GM12874 (cell line): ENCODE measurements around the gene USP28.

Experiments used
- TF ChIP-seq, protein P1 (sequence below): IDR thresholded peaks from 2 replicates; pipeline ENCODE4 v1.5.1; 2011; ENCODE audit warnings: low read depth, mild to moderate bottlenecking, control low read depth, low read length, moderate library complexity; ENCODE audit not compliant: insufficient read depth

Gene USP28, protein sequence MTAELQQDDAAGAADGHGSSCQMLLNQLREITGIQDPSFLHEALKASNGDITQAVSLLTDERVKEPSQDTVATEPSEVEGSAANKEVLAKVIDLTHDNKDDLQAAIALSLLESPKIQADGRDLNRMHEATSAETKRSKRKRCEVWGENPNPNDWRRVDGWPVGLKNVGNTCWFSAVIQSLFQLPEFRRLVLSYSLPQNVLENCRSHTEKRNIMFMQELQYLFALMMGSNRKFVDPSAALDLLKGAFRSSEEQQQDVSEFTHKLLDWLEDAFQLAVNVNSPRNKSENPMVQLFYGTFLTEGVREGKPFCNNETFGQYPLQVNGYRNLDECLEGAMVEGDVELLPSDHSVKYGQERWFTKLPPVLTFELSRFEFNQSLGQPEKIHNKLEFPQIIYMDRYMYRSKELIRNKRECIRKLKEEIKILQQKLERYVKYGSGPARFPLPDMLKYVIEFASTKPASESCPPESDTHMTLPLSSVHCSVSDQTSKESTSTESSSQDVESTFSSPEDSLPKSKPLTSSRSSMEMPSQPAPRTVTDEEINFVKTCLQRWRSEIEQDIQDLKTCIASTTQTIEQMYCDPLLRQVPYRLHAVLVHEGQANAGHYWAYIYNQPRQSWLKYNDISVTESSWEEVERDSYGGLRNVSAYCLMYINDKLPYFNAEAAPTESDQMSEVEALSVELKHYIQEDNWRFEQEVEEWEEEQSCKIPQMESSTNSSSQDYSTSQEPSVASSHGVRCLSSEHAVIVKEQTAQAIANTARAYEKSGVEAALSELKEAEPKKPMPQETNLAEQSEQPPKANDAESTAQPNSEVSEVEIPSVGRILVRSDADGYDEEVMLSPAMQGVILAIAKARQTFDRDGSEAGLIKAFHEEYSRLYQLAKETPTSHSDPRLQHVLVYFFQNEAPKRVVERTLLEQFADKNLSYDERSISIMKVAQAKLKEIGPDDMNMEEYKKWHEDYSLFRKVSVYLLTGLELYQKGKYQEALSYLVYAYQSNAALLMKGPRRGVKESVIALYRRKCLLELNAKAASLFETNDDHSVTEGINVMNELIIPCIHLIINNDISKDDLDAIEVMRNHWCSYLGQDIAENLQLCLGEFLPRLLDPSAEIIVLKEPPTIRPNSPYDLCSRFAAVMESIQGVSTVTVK

DNA sequence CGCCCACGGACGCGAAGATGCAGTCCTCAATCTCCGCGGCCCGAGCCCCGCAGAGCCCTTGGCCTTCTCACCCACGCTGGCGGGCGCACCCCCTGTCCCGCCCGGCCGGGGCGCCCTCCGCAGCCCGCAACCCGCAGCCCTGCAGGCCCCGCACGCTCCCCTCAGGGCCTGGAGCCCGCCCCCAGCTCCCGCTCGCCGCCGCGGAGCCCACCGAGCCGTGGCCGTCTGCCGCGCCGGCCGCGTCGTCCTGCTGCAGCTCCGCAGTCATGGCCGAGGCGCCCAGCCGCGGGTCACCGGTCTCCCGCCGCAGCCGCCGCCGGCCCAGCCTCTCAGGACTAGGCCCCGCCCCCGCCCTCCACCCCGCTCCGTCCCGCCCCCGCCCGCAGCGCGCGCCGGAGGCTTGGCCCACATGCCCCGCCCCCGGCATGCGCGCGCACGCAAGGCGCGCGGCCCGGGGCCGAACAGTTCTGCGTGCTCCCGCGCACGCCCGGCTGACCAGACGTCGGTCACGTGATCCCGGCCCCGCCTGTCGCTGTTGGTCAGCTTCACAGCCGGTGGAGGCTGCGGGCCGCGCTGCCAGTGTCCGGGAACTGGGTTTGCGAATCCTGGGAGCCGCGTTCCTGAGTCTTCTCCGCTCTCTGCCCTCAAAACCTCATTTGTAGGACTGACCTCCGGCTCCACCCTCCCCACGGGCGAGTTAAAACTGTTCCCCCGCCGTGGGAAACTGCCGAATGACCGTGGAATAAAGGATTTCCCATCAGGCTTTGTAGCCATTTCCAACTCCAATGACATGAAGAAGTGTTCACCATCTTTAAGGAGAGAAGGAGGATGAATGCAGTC is at the start of gene USP28:
Gene USP28, minus strand, starts transcription at position 339 of the 840 bp plus-strand sequence. Its CDS starts 71 bp downstream, at position 268.
- TF ChIP-seq, protein P1, sequence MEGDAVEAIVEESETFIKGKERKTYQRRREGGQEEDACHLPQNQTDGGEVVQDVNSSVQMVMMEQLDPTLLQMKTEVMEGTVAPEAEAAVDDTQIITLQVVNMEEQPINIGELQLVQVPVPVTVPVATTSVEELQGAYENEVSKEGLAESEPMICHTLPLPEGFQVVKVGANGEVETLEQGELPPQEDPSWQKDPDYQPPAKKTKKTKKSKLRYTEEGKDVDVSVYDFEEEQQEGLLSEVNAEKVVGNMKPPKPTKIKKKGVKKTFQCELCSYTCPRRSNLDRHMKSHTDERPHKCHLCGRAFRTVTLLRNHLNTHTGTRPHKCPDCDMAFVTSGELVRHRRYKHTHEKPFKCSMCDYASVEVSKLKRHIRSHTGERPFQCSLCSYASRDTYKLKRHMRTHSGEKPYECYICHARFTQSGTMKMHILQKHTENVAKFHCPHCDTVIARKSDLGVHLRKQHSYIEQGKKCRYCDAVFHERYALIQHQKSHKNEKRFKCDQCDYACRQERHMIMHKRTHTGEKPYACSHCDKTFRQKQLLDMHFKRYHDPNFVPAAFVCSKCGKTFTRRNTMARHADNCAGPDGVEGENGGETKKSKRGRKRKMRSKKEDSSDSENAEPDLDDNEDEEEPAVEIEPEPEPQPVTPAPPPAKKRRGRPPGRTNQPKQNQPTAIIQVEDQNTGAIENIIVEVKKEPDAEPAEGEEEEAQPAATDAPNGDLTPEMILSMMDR: 0 out of 2 replicates have a peak, but pooled peaks have one; percentile 23

DNA sequence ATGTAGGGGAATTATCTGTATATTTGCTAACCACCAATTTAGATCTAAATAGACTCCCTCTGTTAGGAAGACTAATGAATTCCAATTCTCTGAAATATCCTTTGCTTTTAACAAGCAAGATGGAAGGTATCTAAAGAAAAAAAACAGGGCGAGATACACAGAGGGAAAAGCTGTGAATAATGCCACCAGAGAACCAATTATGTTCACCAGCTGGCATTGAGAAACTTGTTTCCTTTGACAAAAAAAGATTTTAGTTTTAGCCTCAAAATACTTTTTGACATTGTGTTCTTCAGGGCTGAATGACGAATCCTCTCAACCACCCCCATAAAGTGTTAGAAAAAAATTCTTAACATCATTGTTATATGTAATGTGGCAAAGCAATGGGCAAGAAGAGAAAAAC is 48.2 kb upstream of the USP28 start:
- TF ChIP-seq, protein P1: no peak

DNA sequence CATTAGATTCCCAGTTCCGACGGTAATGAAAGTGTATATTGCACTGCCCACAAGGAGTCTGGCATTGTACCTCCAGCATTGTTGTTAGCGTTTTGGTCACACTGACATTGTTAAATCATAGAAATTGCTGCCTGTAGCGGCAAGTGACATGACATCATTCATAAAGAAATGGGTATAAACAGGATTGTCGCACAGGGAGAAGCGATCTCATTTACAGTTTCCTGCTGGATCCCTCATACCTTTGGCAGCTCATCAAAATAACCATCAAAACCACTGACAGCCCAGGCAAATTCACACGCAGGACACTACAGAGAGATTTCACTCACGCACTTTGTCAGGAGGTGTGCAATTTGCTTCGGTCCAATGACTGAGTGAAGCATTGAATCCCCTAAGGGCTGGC is 32.7 kb upstream of the USP28 start:
- TF ChIP-seq, protein P1: no peak

DNA sequence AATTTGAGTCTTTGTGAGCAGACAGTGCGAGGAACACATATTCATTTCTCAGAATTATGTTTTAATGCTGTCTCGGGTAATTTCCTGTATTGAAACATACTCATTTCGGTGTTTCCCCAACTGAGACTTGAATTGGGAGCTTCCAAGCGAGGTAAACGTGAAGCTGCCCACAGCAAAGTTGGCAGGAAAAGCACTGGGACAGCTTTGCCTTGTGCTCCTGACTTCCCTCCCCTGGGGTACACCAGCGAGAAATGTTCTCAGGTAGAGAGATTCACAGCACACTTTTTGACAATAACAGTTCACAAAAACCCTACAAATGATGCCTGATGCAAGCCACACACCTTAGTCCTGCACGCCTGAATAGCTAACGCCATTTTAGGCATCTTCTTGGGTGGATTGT is 32.3 kb upstream of the USP28 start:
- TF ChIP-seq, protein P1: no peak

DNA sequence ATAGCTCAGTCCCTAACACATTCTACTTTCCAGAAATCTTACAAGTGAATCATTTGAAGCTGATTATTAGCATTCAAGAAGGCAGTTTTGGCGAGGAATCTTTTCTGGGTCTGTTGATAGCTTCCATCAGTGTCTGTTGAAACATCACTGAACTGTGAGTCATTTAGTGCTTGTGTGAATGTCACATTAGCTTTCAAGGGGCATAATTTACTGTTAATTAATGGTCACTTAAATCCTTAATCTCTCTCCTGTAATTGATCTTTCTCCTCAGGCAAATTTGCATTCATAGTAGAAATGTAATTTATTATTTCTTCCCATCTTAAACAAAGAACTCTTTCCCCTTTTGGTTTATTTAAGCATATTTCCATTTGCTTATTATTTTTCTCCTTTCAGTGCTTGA is 31.8 kb upstream of the USP28 start:
- TF ChIP-seq, protein P1: no peak

DNA sequence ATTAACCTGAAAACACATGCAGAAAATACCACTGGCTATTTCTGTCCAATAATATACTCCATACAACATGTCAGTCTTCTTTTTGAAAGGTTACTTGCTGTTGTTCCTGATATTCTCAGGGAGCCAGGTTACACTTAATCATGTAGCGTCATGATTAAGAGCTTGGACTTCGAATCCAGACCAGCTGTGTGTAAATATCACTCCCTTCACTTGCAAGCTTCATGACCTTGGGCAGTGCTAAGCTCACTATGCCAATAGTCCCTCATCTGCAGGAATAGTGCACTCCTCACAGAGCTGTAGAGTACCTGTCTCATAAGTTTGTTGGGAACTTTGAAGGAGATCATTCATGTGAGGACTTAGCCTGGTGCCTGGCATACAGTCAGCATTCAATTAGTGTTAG is 31.1 kb upstream of the USP28 start:
- TF ChIP-seq, protein P1: no peak
